Fibroblast of skin of right quadriceps (primary cell): ENCODE results near the gene LIPM.
A peak's percentile ranks its signal among the peaks of the same experiment; 100 is the strongest.

Experiments
- DNase-seq: peaks from one replicate; pipeline ENCODE4 v3.0.0-alpha.2; 2013

LIPM gene

DNA sequence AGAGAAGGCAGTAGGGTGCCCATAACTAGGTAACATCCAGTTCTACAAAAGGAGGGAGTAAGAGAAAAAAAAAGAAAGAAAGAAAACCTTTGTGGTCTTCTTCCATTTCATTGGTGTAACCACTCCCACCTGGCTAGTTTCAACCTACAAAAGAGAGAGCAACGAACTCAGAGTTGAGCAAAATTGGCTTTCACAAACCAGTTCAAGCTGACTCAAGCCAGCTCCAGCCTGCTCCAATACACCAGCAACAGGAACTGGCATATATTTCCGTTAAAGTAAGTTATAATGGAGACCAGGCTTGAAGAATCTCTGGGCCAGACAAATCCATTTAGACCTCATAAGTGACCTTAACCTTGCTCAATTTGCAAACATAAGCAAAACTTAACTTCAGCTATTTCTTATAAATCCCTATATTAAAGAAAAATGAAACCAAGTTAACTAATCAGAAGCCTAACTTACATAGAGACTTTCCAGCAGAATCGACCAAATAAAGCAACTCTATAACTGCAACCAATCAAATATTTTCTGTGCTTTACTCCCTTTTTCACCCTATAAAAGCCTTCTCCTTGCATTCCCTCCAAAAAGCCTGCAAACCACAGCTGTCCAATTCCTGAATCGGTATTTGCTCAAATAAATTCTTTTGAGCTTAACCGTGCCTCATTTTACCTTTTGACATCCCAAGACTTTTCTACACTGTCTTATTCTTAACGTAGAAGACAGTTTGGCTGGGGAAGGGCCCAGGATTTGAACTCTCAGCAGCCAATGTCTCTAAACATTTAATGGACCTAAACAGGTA, 39.0 kb downstream of the LIPM start:
- no peak for DNase-seq

DNA sequence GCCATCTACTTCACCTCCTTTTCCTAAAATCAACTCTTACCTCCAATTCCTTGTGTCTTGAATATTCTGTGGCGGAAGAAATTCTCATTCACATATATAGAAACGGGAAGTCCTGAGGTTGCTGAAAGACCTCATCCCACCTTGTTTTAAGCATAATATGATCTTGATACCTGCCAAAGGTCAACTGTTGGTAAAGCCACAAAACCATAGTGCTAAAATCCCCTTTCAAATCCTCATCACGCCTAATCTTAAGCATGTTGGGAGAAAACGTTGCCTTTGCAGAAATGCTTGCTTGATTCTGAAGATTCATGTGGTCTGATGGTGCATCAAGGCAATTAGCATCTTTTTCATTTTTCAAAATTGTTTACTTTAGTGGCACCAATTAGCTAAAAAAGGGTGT, 40.6 kb downstream of the LIPM start:
- DNase-seq: no peak

DNA sequence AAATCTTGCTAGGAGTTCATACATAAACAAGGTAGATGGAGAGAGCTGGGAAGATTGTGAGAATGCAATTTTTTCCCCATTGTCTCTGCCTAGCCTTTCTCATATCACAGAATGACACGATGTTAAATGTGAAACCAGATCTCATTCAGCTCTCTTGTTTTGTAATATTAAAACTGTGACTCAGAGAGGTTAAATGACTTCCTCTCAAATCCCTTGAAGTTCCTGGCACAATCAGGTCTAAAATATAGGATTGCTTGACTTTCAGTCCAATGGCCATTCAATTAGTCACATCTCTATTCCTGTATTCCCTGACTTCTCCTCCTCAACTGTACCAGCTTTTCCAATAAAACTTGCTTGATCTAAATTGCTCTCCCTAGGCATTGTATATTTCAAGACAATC, 46.0 kb downstream of the LIPM start:
- peak; percentile 72 for DNase-seq

DNA sequence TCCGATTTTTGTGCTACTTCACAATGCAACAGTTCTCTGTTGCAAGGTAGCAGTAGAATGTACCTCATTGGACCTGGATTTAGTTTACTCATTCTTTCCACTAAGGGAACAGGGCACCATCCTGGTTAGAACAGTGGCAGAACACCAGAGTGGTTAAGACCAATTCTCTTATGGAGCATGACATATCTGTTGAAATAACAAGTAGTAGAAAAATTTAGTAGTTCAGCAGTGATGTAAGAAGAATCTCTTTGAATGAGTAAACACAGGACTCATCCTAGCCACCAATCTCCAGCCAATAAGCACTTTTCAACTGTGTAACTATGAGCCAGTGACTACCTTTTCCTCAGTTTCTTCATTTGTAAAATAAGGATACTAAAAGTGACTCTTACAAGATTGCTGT, 46.7 kb downstream of the LIPM start:
- DNase-seq: peak; percentile 7

DNA sequence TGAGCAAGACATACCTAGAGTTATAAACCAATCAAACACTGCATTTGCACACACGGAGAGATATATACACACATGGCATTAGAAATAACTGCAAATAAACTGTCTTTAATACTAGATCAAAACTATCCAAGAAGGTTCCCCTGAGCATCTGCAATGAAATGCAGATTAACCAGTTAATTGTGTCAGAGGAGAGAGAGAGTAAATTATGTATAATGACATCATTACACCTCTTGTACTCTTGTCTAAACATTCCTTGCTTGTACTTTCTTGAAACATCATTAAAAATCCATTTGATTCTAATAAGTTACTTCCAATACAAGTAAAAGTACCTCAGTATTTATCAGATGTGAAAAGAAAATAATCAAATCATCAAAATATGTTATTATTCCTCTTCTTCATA, 48.2 kb downstream of the LIPM start:
- no peak for DNase-seq

DNA sequence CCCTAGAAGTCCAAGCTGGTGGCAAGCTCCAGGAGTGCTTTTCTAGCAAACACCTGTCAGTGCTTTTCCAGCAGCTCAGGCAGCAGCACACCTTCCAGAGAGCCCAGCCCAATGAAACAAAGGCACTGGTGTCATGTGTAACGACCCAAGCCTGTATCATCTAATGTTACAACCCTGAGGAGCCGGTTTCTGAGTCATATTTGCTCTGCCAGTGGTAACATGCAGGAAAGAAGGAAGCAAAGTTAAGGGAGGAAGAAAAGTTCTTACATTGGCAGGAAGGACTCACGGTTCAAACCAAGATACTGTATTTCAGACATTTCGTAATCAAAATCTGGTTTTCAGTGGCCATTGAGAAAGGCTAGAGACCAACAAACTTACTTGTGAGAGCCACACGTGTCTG, 49.2 kb downstream of the LIPM start, which contains the start of gene ANKRD22:
ANKRD22 (minus strand) TSS at position 139 of the 400 bp plus-strand sequence. CDS start 237 bp downstream, outside the sequence.
- peak; percentile 32 for DNase-seq

DNA sequence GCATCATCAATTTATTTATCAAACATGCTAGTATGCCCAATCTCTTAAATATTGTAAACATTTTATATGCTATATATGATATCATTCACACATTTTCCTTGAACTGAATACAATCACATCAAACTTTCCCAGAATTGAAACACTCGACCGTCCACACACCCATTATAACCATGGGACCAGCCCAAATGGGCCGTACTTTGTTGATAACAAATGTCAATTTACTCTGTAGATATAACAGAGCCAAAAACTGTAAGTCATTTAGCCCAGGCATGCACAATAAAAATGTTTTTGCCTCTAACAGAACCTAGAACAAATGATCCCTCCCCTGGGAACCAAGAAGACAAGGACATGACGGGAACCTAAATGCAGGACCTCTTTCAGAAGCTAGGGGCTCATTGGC, 49.8 kb downstream of the LIPM start:
- no peak for DNase-seq

DNA sequence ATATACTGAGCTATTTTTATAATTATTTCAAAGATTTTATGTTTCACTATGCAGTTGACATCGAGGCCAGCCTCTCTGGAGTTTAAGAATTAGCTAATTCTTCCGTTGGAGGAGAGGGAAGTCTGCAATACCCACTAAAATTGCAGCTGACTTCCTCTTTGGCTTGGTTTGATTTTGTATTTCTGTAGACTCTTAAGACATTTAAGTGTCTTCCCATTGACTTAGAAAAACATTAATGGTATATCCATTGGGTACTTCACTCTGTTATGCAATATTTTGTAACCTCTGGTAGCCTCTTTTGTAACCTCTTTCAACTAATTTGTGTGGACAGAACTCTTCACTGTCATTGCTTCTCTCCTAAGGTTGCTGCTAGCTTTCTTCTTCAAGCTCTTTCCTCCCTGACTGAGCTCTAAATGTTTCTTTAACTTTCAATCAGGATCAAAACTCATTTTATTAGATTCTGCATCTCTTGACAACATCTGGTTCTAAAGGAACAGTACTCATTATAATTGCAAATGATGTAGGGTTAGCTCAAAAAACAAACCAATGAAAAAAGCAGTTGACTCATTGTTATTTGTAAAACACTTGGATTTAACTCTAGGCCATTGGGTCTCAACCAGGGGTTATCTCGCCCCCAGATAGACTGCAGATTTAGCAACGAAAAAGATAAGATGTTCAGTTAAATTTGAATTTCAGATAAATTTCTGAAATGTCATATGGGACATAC, 50.8 kb downstream of the LIPM start:
- DNase-seq: no peak

DNA sequence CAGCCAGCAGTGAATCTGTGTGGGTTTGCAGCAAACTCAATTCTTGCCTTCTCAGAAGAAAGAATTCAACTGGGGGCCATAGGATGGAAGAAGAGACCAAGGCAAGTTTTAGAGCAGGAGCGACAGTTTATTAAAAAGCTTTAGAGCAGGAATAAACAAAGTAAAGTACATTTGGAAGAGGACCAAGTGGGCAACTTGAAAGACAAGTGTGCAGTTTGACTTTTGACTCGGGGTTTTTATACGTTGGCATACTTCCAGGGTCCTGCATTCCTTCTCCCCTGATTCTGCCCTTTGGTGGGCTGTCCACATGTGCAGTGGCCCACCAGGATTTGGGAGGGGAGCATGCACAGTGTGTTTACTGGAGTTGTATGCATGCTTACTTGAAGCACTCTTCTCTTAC, 52.2 kb downstream of the LIPM start:
- DNase-seq: no peak

DNA sequence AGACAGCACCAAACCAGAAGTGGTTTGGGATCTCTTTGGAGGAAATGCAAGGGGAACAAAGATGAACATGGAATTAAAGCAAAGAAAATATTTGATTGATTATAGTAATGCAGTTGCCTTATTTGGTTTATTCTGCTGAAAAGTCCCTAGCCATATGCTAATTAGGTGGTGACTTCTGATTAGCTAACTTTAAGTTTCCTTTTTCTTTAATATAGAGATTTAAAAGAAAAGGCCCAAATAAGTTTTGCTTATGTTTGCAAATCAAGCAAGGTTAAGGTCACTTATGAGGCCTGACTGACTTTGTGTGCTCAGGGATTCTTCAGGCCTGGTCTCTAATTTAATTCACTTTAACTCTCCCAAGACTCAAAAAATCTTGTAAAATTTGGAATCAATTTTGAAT, 55.3 kb downstream of the LIPM start:
- DNase-seq: no peak

DNA sequence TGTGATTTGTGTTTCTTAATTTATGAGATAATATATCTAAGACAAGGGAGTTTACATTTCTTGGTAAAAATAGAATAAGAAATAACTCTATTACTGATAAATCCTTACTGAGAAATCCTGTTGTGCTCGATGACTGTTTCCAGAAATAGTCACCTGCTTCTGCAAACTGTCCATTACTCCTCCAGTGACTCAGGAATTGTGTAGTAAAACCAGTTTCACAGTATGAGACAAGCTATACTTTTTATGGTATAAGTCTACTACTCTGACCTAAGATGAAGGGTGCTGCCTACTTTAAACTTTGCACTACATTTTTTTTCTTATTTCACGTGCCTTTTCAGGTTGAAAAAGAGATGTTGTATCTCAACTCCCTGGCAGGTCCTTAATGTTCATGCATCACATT, 56.0 kb downstream of the LIPM start:
- DNase-seq: no peak

DNA sequence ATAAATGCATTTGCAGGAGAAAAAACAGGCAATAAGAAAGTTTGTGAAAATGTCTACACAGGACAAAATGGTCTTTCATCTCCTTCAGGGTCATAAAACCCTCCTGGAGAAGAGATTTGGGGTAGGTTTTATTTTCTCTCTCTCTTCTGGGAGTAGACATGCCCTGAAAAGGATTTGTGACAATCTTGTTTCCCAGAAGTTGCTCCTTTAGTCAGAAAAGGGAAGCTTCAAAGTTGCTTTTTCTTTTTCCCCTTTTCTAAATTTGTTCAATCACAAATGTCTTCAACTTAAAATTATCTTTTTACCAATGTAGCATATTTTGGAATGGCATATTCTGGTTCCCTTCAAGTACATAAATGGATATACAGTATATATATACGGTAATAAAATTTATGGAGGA, 58.5 kb downstream of the LIPM start:
- DNase-seq: no peak

DNA sequence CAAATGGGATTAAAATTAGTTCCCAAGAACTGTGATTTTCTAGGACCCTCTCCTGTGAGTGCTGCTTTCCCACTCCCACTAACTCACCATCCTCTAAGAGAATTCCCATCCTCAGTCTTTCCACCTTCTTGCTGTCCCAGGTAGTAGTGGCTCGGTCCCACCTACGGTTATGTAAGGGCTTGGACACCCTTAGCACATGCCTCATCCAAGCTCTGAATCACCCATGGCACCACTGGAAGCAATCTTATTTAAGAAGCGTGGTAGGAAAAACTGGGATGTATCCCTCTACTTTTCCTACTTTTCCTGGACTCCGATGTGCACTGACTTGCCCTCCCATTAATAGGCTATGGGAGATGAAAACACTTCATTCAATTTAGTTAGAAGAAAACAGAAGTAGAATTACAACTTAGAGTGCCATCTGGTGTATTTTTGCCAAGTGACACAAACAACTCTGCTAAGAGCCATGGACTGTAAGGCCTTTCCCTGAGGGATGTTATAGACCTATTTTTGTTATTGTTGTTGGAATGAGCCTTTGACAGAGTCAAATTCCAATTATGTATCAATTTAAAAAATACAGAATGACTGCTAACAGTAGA, 62.8 kb downstream of the LIPM start:
- no peak for DNase-seq

DNA sequence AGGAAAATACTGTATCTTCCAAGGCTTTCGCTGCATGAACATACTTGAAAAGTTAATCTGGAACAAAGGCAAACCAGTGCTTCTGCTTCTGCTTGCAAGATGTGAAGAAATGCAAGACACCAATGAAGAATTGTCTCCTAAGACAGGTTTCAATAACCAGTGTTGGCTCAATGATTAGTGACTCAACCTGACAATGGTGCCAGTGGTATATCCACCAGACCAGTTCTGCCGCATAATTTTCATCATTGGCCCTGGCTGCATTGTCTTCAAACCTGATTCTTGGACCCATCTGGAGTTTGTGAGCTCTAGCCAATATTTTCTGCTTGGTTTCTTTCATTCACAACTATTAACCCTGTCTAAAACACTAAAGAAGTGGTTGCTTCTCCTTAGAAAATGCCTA, 63.9 kb downstream of the LIPM start:
- DNase-seq: no peak

DNA sequence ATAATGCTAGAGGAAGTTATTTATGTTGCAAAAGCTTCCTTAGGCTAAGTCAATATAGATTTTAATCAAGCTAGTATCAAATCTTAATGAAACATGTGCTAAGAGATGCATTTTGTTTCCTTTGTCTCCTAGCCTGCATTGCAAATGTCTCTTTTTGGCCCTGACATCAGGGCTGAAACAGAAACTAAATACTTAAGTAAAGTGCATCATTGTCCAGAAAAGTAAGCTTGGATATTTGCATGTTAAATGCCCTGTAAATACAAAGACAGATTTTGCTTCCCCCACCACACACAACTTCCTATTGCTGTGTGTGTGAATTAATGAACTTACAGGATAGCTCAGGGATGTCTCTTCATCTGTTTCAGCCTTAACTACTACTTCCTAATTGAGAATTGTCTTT, 67.6 kb downstream of the LIPM start:
- DNase-seq: no peak
